GM12891 (cell line): Measurements from ENCODE around the gene PIP5K1C.

ENCODE experiments used
- PAX5 ChIP-seq: IDR thresholded peaks from 2 replicates; pipeline ENCODE4 v1.6.1; 2011; ENCODE audit warnings: low read length, moderate library complexity, mild to moderate bottlenecking; ENCODE audit not compliant: insufficient read depth, severe bottlenecking
- POLR2A ChIP-seq: IDR thresholded peaks from 2 replicates; pipeline ENCODE4 v1.6.1; 2011; ENCODE audit warnings: low read depth, low read length, control low read depth
- POLR2AphosphoS5 ChIP-seq: IDR thresholded peaks from 2 replicates; pipeline ENCODE4 v1.6.1; 2011; ENCODE audit warnings: low read depth, low read length, control low read depth
- POU2F2 ChIP-seq: IDR thresholded peaks from 2 replicates; pipeline ENCODE4 v1.6.1; 2011; ENCODE audit warnings: low read depth, mild to moderate bottlenecking, control low read depth, low read length, moderate library complexity
- SPI1 ChIP-seq: IDR thresholded peaks from 2 replicates; pipeline ENCODE4 v1.6.1; 2011; ENCODE audit warnings: low read depth, low read length, control low read depth
- TAF1 ChIP-seq: IDR thresholded peaks from 2 replicates; pipeline ENCODE4 v1.6.1; 2011; ENCODE audit warnings: low read depth, low read length, control low read depth

- no peak for TF ChIP-seq POLR2A
- TF ChIP-seq POLR2AphosphoS5 = no peak
- TF ChIP-seq TAF1 = no peak
- TF ChIP-seq SPI1 = peak; percentile 61
- TF ChIP-seq POU2F2 = no peak
- no peak for TF ChIP-seq PAX5
These were observed 28.3 kb downstream of the PIP5K1C start for GRCh38 chr19:3671680-3672574.
